Measurements from ENCODE around the gene B4GALT7. TPM values are rescaled to one million over a fixed set of nuclear protein-coding genes. Genes with fewer than 3 reads are reported as not detected.
"Not testable (repeated sequence)": the region's sequence is repeated elsewhere in the genome, so short reads cannot be mapped to it uniquely, and the experiment has no call there.

B4GALT7 gene
- polyA plus RNA-seq, 10 donors: 14.6 to 22.1 (median 18.4) TPM

DNA sequence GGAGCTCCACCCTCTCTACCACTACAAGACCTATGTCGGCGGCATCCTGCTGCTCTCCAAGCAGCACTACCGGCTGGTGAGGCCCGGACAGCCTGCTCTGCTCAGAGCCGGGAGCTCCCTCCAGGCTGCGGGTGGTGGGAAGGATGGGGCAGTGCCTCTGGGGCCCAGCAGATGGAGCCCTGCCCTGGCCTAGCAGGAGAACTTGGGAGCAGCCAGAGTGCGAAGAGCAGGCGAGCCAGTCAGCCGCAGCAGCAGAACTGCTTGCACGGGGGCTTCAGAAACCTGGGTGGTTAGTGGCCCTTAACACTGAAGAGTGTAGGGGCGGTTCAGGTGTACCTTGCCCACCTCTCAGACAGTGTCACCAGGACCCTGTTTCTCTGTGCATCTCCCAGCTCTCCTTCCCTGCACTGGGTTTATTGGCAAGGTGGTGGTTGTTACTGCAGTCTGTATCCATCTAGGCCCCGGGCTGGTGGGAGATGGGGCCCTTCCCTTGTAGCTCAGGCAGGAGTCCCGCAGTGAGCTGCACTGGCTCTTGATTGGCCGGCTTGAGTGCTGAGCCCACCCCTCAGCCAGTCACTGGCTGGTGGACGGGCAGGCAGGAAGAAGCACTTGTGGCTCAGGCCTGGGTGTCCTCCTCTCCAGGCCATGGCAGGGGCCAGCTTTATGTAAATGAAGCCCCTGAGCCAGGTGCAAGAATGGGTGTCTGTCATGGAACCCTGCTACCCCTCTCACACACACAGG lies 7.7 kb downstream of the B4GALT7 start:
- peak; percentile 58 to 89 (median 77) for DNase-seq

DNA sequence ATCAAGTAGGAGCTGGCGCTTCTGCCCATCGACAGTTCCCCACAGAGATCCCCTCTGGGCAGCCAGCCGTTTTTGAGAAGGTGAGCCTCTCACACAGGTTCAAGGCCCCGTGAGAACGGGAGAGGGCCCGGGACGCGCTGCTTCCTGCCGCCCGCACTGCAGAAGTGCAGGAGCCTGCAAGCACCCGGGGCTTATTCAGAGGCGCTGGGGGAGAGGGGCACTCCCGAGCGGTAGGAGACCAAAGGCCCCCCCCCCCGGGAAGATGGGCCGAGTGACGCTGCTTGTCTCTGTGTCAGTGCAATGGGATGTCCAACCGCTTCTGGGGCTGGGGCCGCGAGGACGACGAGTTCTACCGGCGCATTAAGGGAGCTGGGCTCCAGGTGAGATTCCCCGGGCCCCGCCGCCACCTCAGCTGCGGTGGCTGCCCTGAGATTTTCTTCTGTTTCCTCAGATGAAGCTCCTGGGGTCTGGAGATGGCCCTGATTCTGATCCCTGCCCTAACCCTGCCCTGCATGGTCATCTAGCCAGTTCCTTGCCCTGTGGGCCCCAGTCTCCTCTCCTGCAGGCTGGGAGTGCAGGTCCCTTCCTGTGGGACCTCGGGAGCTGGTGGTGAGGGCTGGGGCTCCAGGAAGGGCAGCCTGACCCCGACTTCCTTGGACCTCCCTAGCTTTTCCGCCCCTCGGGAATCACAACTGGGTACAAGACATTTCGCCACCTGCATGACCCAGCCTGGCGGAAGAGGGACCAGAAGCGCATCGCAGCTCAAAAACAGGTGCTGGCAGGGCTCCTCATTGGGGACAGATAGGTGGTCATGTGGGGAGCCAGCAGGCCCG lies 8.5 kb downstream of the B4GALT7 start:
- no peak for DNase-seq

DNA sequence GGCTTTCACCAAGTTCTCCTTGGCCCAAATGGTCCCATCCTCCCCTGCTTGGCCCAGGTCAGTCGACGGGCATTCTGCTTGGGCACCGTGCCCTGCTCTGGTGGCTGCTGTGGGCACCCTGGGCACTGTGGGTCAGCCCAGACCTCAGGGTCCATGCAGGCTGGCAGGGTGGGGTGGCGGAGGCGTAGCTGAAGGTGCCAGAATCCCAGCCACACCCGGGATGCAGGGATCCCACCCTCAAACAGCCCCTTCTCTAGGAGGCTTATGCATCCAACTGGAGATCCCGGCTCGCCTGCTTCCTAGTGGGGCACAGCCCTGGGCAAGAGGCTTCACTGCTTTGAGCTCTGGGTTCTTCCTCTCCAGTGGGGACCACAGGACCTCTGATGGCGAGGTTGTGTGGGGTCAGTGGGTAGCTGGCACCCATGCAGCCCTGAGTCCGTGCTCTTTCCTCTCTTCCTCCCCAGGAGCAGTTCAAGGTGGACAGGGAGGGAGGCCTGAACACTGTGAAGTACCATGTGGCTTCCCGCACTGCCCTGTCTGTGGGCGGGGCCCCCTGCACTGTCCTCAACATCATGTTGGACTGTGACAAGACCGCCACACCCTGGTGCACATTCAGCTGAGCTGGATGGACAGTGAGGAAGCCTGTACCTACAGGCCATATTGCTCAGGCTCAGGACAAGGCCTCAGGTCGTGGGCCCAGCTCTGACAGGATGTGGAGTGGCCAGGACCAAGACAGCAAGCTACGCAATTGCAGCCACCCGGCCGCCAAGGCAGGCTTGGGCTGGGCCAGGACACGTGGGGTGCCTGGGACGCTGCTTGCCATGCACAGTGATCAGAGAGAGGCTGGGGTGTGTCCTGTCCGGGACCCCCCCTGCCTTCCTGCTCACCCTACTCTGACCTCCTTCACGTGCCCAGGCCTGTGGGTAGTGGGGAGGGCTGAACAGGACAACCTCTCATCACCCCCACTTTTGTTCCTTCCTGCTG lies 9.4 kb downstream of the B4GALT7 start:
- DNase-seq: no peak

DNA sequence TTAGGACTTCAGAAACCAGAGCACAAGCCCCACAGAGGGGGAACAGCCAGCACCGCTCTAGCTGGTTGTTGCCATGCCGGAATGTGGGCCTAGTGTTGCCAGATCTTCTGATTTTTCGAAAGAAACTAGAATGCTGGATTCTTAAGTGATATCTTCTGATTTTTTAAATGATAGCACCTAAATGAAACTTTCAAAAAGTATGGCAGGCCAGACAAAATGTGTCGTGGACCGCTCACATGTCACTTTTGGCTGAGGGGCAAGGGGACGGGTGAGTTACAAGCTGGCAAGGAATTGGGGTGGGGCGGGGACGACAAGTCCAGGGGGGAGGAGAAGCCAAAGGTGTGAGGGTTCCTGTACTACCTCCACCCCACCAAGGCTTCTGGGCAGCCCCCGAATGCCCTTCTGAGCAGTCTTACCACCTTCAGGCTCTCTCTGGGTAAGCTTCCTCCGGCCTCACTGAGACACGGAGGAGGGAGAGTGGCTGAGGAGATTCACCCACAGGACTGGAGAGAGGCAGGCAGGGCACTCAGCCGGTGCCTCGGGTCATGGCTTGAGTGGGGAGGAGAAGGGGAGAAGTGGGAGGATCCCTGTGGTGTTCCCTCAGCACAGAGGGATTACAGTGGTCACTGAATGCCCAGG lies 10.3 kb downstream of the B4GALT7 start:
- no peak for DNase-seq

DNA sequence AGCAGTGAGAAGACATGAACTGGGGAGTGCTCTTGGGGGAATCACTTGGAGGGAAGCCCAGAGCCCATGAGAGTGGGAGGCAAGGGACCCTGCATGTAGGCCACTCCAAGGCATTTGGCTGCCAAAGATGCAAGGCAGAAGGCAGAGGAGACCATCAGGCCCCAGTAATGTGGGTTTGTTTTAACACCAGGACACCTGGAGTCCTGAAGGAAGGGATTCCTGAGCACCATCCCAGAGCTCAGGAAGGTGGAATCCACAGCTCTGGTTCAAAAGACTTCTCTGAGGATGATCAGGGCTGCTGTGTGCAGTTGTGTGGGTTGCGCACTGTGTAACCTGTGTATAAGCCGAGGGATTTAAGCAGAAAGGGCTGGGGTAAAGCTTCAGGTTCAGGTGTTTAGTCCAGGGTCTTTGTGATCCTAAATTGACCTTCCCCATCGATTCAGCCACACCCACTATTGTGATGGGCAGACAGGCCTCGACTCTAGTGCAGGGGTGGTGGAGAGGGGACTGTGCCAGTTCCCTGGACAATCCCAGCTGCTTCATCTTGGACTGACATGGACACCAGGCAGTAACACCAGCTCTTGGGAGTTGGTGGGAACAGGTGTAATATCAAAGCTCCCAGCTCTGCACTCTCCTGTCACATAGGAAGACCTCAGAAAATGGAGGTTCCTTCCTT lies 11.0 kb downstream of the B4GALT7 start:
- no peak for DNase-seq

DNA sequence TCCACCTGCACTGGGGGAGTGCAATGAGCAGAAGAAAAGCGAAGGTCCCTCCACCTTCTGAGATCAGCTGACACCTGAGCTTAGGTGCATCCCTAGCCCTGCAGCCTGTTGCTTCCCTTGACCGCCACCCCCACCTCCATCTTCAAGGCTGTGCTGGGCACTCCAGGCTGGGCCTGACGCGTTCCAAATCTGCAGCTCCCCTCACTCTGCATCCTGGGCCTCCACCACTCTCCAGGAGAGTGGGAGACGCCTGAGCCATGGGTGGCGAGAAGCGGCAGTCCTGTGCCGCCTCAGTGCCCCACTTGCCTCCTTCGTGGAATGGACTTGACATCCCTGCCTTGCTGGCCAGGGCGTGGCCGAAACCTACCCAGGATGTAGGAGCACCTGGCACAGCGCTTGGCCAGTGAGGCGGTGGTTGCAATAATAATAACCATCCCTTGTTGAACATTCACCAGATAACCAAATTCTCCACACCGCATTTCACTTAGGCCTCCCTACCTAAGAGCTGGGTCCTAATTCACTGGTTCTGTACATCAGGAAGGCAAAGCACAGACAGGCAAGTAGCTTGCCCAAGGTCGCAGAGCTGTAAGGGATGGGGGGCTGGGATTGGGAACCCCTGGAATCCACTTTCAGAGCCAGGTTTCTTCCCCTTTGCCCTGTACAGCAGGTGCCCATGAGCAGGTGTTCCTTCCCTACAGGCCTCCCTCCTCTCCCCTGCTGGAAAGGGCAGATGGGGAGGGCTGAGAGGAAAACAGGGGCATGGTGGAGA lies 11.7 kb downstream of the B4GALT7 start:
- no peak for DNase-seq

DNA sequence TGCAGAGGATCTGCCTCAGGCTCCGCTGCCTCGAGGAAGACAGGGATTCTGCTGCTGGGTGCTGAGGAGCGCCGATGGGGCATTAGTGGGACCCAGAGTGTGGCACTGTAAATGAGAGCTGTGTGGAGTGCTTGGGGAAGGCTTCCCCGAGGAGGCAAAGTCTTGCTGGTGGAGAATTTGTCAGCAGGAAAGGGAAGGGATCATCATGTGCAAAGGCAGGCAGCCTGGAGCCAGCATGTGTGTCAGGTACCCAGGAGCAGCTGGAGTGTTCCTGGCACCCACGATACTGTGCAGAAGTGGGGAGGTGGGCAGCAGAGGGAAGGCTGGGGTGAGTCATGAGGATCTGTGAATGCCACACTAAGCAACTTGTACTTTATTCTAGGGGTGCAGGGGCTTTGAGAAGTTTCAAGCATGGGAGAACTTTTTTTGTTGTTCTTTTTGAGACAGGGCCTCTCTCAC lies 12.3 kb downstream of the B4GALT7 start:
- DNase-seq: no peak

DNA sequence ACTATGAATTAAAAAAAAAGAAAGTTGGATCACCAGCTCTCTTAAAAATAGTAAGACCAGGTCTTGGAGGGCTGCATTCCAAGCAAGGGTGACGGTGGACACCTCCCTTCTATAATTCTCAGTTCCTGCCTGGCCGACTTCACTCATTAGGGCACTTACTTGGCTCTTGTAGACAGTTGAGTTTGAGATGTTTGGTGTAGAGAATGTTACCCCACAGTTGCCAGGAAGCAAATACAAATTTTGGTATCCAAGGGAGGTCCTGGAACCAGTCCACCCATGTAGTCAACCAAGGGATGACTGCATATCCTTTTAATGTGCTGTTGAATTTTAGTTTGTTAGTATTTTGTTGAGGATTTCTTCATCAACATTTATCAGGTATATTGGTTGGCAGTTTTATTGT lies 20.6 kb downstream of the B4GALT7 start:
- no peak for DNase-seq

DNA sequence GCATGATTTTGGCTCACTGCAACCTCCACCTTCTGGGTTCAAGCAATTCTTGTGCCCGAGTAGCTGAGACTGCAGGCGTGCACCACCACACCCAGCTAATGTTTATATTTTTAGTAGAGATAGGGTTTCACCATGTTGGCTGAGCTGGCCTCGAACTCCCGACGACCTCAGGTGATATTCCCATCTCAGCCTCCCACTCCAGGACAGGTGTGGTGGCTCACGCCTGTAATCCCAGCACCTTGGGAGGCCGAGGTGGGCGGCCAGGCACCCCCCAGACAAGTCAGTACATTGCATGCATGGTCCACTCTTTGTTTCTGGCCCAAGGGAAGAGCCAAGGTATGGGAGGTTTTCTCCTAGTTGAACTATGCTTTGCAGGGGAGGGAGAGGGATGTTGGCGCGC lies 24.2 kb downstream of the B4GALT7 start:
- DNase-seq: not testable (repeated sequence)

DNA sequence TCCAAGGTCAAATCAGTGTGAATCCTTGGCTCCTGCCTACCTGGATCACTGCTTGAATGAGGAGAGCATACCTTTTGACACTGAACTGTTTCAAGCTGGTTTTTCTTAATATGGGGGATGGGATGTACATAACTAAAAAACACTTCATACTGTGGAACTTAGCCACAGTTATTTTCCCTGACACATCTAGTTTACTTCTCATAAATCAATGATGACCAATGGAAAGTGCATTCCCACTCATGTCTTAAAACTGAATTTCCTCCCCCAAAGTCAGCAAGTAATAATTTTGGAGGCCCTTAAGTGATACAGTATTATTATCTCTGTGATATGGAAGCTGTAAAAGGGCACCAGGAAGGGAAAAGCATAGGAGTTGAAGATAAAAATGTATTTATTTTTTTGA lies 30.3 kb downstream of the B4GALT7 start:
- not testable (repeated sequence) for DNase-seq

DNA sequence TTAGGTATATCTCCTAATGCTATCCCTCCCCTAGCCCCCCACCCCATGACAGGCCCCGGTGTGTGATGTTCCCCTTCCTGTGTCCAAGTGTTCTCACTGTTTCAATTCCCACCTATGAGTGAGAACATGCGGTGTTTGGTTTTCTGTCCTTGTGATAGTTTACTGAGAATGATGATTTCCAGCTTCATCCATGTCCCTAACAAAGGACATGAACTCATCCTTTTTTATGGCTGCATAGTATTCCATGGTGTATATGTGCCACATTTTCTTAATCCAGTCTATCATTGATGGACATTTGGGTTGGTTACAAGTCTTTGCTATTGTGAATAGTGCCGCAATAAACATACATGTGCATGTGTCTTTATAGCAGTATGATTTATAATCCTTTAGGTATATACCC lies 35.0 kb downstream of the B4GALT7 start:
- DNase-seq: not testable (repeated sequence)

DNA sequence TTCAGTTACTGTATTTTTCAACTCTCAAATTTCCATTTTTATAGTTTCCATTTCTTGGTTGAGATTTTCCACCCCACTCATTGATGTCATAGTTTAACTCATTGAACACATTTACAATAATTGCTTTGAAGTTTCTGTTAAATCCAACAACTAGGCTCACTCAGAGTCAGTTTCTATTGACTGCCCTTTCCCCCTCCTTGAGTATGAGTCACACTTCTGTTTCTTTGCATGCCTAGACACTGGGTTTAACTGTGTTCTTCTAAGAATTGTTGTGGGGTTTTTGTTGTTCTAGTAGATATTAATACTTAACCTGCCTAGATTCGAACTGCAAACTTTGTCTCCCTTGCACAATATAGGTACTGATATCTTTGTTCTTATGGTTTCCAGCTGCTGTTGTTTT lies 45.5 kb downstream of the B4GALT7 start:
- DNase-seq: not testable (repeated sequence)

DNA sequence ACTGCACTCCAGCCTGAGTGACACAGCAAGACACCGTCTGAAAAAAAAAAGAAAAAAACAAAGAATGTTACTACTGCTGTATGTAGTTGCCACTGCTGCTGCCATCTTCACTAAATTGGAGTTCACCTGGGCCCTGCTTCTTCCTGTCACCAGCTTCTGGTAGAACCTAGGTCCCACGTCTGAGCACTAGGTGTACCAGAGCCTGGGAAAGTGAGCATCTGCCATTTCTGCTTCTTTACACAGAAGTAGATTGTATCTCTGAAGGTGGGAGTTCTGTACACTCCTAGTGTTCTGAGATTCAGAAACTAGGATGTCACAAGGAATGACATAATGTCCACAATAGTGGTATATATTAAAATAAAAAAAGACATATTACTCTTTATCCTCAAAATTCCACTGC lies 51.3 kb downstream of the B4GALT7 start:
- not testable (repeated sequence) for DNase-seq

DNA sequence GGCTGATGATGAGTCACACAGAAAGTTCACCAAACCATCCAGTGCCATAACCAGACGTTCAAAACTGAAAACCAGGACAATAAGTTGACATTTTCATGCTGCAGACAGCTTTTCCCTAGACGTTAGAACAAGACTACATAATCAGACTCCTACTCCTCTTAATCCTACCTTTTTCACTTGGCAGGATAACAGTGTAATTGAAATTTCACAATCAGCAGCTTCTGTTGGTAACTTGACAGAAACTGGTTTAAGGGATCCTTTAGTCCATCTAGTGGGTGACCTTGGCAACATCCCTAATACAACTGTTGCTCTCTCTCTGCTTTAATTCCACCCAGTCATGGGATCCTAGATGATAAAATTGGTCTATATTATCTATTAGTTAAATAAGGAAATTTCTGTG lies 57.9 kb downstream of the B4GALT7 start:
- DNase-seq: not testable (repeated sequence)

DNA sequence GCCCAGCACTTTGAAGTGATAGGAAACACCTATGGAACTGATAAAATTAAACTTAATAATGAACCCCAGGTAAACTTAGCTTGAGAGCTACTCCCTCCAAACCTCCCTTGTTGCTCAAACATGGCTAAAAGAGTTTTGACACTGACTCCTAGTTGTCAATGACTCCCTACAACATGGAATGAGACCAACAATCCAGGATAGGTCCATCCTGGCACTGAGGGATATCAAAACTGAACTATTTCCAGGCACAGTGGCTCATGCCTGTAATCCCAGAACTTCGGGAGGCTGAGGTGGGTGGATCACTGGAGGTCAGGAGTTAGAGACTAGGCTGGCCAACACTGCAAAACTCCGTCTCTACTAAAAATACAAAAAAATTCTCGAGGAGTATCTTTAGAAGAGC lies 58.6 kb downstream of the B4GALT7 start:
- DNase-seq: not testable (repeated sequence)
